ENCODE results near the gene DES. TPM values are rescaled to one million over a fixed set of nuclear protein-coding genes. Genes with fewer than 3 reads are reported as not detected.

The DES gene
- total and polyA plus RNA-seq, 2 donors (not counting 1 experiment from before 2014, with no cell fraction given) = not detected

DNA sequence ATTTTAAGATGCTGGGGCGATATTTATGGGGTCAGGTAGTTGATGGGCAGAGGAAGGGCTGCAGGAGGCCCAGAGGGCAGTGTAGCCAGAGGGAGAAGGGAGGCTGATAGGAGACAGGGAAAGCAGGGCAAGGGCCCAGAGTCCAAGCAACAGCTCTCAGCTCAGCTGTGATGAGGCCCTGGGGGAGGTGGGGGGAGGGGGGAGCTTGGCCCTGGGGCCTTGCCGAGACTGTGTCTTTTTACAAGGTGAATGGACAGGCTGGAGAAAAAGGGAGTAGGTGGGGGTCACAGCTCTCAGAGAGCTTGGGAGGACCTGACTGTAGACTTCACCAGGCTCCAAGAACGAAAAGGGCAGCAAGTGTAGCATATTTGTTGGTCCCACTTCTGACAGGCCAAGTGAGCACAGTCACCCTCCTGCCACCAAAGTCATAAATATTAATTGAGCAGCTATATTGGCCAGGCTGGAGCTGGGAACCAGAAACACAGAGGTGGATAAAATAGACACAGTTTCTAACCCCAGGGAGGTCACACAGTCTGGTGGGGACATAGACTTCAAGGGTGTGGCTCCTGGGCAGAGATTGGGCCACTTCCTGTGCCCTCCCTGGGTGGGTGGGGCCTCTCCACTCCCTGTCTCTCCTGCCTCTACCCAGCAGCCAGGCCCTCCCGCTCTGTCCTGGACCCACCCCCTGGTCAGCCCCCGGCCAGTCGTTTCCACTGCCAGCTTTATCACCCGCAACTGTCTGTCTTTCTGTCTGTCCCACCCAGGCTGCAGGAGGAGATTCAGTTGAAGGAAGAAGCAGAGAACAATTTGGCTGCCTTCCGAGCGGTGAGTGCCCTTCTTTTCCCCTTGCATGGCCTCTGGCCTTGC, 1.4 kb downstream of the DES start:
- no peak overlapping the region for H3K27ac Mint-ChIP-seq
- DNase-seq = no peak
- Histone ChIP-seq H3K9ac (ENCODE audit: low read length) (no peak overlapping the region), H3K9me3 (ENCODE audit: control extremely low read depth in 1 of 3, control insufficient read depth in 2 of 3, insufficient read depth in 1 of 3, low read length in 2 of 3) (no peaks in the 10 kb centered on the region), H3K36me3 (replicated peaks in 1 of 2; ENCODE audit: control extremely low read depth in 1 of 2, control insufficient read depth in 1 of 2, extremely low read depth in 1 of 2, insufficient read depth in 2 of 2, low read length in 1 of 2) (no peaks in the 10 kb centered on the region), H3K4me2 (replicated peaks; ENCODE audit: low read depth, low read length, poor library complexity, severe bottlenecking) (no peak overlapping the region), H4K20me1 (ENCODE audit: control insufficient read depth, insufficient read depth, low read length, poor library complexity, severe bottlenecking) (no peaks in the 10 kb centered on the region), H3K4me1 (ENCODE audit: control insufficient read depth in 2 of 2, insufficient read depth in 2 of 2, low read length in 2 of 2) (no peaks in the 10 kb centered on the region), H3K79me2 (ENCODE audit: control insufficient read depth, insufficient read depth, low read length) (no peaks in the 10 kb centered on the region), H3K4me3 (ENCODE audit: control extremely low read depth in 1 of 5, extremely low read depth in 1 of 5, insufficient read depth in 1 of 5, low read depth in 2 of 5, low read length in 4 of 5) (no peak overlapping the region), H2AFZ (ENCODE audit: insufficient read depth, low read depth, low read length, poor library complexity, severe bottlenecking) (no peak overlapping the region), H3K27me3 (replicated peaks in 1 of 4; ENCODE audit: control extremely low read depth in 1 of 4, control insufficient read depth in 3 of 4, insufficient read depth in 4 of 4, low read length in 3 of 4) (peaks cover 0 to 33% (median 3%) of the 10 kb centered on the region in 4 experiments), H3K27ac (ENCODE audit: low read length in 2 of 2) (no peak overlapping the region)
- intact Hi-C loops (cut with micrococcal nuclease) = no loop called here
- CTCF ChIA-PET = no interaction called here
- H3K4me3 Mint-ChIP-seq = no peak overlapping the region
- peaks cover 1% of the 10 kb centered on the region for H3K4me1 Mint-ChIP-seq
- no peaks in the 10 kb centered on the region for H3K9me3 Mint-ChIP-seq (ENCODE audit: insufficient read depth)
- no peak for TF ChIP-seq EZH2 (IDR thresholded peaks at IDR 0.05; ENCODE audit: borderline replicate concordance, insufficient read depth, low read depth, low read length, poor library complexity, severe bottlenecking)
- TF ChIP-seq, protein P1, sequence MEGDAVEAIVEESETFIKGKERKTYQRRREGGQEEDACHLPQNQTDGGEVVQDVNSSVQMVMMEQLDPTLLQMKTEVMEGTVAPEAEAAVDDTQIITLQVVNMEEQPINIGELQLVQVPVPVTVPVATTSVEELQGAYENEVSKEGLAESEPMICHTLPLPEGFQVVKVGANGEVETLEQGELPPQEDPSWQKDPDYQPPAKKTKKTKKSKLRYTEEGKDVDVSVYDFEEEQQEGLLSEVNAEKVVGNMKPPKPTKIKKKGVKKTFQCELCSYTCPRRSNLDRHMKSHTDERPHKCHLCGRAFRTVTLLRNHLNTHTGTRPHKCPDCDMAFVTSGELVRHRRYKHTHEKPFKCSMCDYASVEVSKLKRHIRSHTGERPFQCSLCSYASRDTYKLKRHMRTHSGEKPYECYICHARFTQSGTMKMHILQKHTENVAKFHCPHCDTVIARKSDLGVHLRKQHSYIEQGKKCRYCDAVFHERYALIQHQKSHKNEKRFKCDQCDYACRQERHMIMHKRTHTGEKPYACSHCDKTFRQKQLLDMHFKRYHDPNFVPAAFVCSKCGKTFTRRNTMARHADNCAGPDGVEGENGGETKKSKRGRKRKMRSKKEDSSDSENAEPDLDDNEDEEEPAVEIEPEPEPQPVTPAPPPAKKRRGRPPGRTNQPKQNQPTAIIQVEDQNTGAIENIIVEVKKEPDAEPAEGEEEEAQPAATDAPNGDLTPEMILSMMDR (IDR thresholded peaks at IDR 0.05) = no peak
- H3K27me3 Mint-ChIP-seq = peaks cover 51% of the 10 kb centered on the region
- ATAC-seq (ENCODE audit: low read depth) = no peak
- POLR2A ChIA-PET = no interaction called here
- WGBS (ENCODE audit: insufficient coverage) = 87% methylated on average over 6 of the region's 9 CpGs

DNA sequence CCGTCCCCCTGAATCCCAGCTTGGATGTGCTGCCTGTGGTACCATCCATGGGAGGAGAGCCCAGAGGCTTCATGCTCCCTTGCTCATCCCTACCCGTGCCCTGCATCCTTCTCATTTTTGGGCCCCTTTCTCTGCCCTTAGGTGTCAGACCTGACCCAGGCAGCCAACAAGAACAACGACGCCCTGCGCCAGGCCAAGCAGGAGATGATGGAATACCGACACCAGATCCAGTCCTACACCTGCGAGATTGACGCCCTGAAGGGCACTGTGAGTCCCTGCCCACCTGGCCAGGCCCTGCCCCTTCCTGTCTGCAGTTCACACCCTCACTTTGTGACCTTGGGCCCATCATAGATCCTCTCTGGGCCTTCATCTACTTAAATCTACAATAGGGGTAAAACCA, 2.5 kb downstream of the DES start:
- ChIA-PET POLR2A (no interaction called here), CTCF (no interaction called here)
- Histone ChIP-seq H3K4me1 (ENCODE audit: control insufficient read depth in 2 of 2, insufficient read depth in 2 of 2, low read length in 2 of 2) (no peaks in the 10 kb centered on the region), H3K9me3 (ENCODE audit: control extremely low read depth in 1 of 3, control insufficient read depth in 2 of 3, insufficient read depth in 1 of 3, low read length in 2 of 3) (no peaks in the 10 kb centered on the region), H3K27ac (ENCODE audit: low read length in 2 of 2) (no peak overlapping the region), H3K79me2 (ENCODE audit: control insufficient read depth, insufficient read depth, low read length) (no peaks in the 10 kb centered on the region), H3K4me3 (ENCODE audit: control extremely low read depth in 1 of 5, extremely low read depth in 1 of 5, insufficient read depth in 1 of 5, low read depth in 2 of 5, low read length in 4 of 5) (no peak overlapping the region), H4K20me1 (ENCODE audit: control insufficient read depth, insufficient read depth, low read length, poor library complexity, severe bottlenecking) (no peaks in the 10 kb centered on the region), H3K9ac (ENCODE audit: low read length) (no peak overlapping the region), H3K4me2 (replicated peaks; ENCODE audit: low read depth, low read length, poor library complexity, severe bottlenecking) (no peak overlapping the region), H2AFZ (ENCODE audit: insufficient read depth, low read depth, low read length, poor library complexity, severe bottlenecking) (no peak overlapping the region), H3K36me3 (replicated peaks in 1 of 2; ENCODE audit: control extremely low read depth in 1 of 2, control insufficient read depth in 1 of 2, extremely low read depth in 1 of 2, insufficient read depth in 2 of 2, low read length in 1 of 2) (no peaks in the 10 kb centered on the region), H3K27me3 (replicated peaks in 1 of 4; ENCODE audit: control extremely low read depth in 1 of 4, control insufficient read depth in 3 of 4, insufficient read depth in 4 of 4, low read length in 3 of 4) (peaks cover 0 to 37% (median 3%) of the 10 kb centered on the region in 4 experiments)
- H3K4me1 Mint-ChIP-seq = peaks cover 1% of the 10 kb centered on the region
- ATAC-seq (ENCODE audit: low read depth) (no peak), DNase-seq (no peak)
- H3K9me3 Mint-ChIP-seq (ENCODE audit: insufficient read depth) = no peaks in the 10 kb centered on the region
- no peak for TF ChIP-seq EZH2 (IDR thresholded peaks at IDR 0.05; ENCODE audit: borderline replicate concordance, insufficient read depth, low read depth, low read length, poor library complexity, severe bottlenecking)
- TF ChIP-seq, protein P1 (IDR thresholded peaks at IDR 0.05) = no peak
- 93% methylated on average over 8 of the region's 8 CpGs for WGBS (ENCODE audit: insufficient coverage)
- H3K27ac Mint-ChIP-seq = no peak overlapping the region
- H3K4me3 Mint-ChIP-seq = no peak overlapping the region
- intact Hi-C loops (cut with micrococcal nuclease) = no loop called here
- H3K27me3 Mint-ChIP-seq = peaks cover 49% of the 10 kb centered on the region
